B cell (primary cell): Measurements from ENCODE around the gene ENO2. TPM values are rescaled to one million over a fixed set of nuclear protein-coding genes. Genes with fewer than 3 reads are reported as not detected.

Experiments
- ATAC-seq: fragments of 200-7000 bp; cut with Tn5 transposase; one replicate; pipeline ENCODE4 v1.10.0; 2021; ENCODE audit warnings: low read depth, mild to moderate bottlenecking, moderate number of reproducible peaks, moderate library complexity
- CTCF ChIA-PET: fragments of 350-600 bp; sonication (Branson Sonifier 250); formaldehyde crosslinking; loops from one replicate; lab custom pipeline; 2021; ENCODE audit warnings: antibody characterized with exemption, inconsistent platforms; lab: Charles Lee
- POLR2A ChIA-PET: fragments of 350-600 bp; sonication (Branson Sonifier 250); formaldehyde crosslinking; loops from one replicate; lab custom pipeline; 2021; ENCODE audit warnings: antibody characterized with exemption; lab: Charles Lee
- DNase-seq: peaks from one replicate; pipeline ENCODE4 v3.0.0; 2013
- H2AFZ ChIP-seq: 2 replicates; pipeline ENCODE4 v1.6.1; 2012; ENCODE audit warnings: mild to moderate bottlenecking, low read depth, low read length; ENCODE audit not compliant: insufficient read depth, poor library complexity, severe bottlenecking
- H3K27ac ChIP-seq, 2 donors: 1 replicate in 1 of 2; 2 replicates in 1 of 2; pipeline ENCODE4 v1.5.1; 2012 to 2013; ENCODE audit warnings: low read length in 2 of 2, mild to moderate bottlenecking in 2 of 2, moderate library complexity in 1 of 2
- H3K27me3 ChIP-seq, 4 experiments: fragments of 200-600 bp in 1 of 4; sonication (generic) in 1 of 4; replicated peaks in 1 of 4; 1 replicate in 2 of 4; 2 replicates in 2 of 4; pipeline versions ENCODE4 v1.6.1 to v1.7.0; 2013 to 2016; ENCODE audit warnings: low read length in 3 of 4, mild to moderate bottlenecking in 2 of 4, mixed read lengths in 1 of 4, moderate library complexity in 1 of 4; ENCODE audit not compliant: insufficient read depth in 4 of 4, control insufficient read depth in 3 of 4; ENCODE audit errors: control extremely low read depth in 1 of 4
- H3K36me3 ChIP-seq, 2 experiments: replicated peaks in 1 of 2; 1 replicate in 1 of 2; 2 replicates in 1 of 2; pipeline versions ENCODE4 v1.6.1 to v1.7.1; 2013; ENCODE audit warnings: low read length in 1 of 2; ENCODE audit not compliant: insufficient read depth in 2 of 2, control insufficient read depth in 1 of 2; ENCODE audit errors: control extremely low read depth in 1 of 2, extremely low read depth in 1 of 2
- H3K4me1 ChIP-seq, 2 donors: fragments of 200-600 bp in 1 of 2; sonication (generic) in 1 of 2; 1 replicate in 1 of 2; 2 replicates in 1 of 2; pipeline versions ENCODE4 v1.5.1 to v1.6.1; 2013 to 2017; ENCODE audit warnings: low read length in 2 of 2; ENCODE audit not compliant: control insufficient read depth in 2 of 2, insufficient read depth in 2 of 2
- H3K4me2 ChIP-seq: replicated peaks from 2 replicates; pipeline ENCODE3; 2012; ENCODE audit warnings: mild to moderate bottlenecking, low read depth, low read length; ENCODE audit not compliant: poor library complexity, severe bottlenecking
- H3K4me3 ChIP-seq, 5 experiments: fragments of 200-600 bp in 1 of 5; sonication (generic) in 1 of 5; 1 replicate in 3 of 5; 2 replicates in 2 of 5; pipeline versions ENCODE4 v1.5.1 to v1.7.0; 2011 to 2016; ENCODE audit warnings: low read length in 4 of 5, mild to moderate bottlenecking in 4 of 5, low read depth in 2 of 5, control low read depth in 1 of 5, moderate library complexity in 1 of 5; ENCODE audit not compliant: insufficient read depth in 1 of 5; ENCODE audit errors: control extremely low read depth in 1 of 5, extremely low read depth in 1 of 5
- H3K79me2 ChIP-seq: fragments of 200-600 bp; sonication (generic); one replicate; pipeline ENCODE4 v1.6.0; 2016; ENCODE audit warnings: low read length; ENCODE audit not compliant: control insufficient read depth, insufficient read depth
- H3K9ac ChIP-seq: fragments of 200-600 bp; sonication (generic); 2 replicates; pipeline ENCODE4 v1.6.1; 2017; ENCODE audit warnings: mild to moderate bottlenecking, low read length, moderate library complexity
- H3K9me3 ChIP-seq, 3 donors: one replicate each; pipeline versions ENCODE4 v1.6.1 to v1.7.1; 2013; ENCODE audit warnings: low read length in 2 of 3; ENCODE audit not compliant: control insufficient read depth in 2 of 3, insufficient read depth in 1 of 3; ENCODE audit errors: control extremely low read depth in 1 of 3
- H4K20me1 ChIP-seq: 2 replicates; pipeline ENCODE4 v1.6.0; 2012; ENCODE audit warnings: mild to moderate bottlenecking, low read length; ENCODE audit not compliant: insufficient read depth, control insufficient read depth, poor library complexity, severe bottlenecking
- H3K27ac Mint-ChIP-seq: one replicate; pipeline ENCODE4 v1.8.0; 2021; ENCODE audit warnings: mixed read lengths
- H3K27me3 Mint-ChIP-seq: one replicate; pipeline ENCODE4 v1.8.0; 2021; ENCODE audit warnings: mixed read lengths
- H3K4me1 Mint-ChIP-seq: one replicate; pipeline ENCODE4 v1.8.0; 2021; ENCODE audit warnings: mixed read lengths
- H3K4me3 Mint-ChIP-seq: one replicate; pipeline ENCODE4 v1.8.0; 2021; ENCODE audit warnings: mixed read lengths
- H3K9me3 Mint-ChIP-seq: one replicate; pipeline ENCODE4 v1.8.0; 2022; ENCODE audit warnings: mixed read lengths; ENCODE audit not compliant: insufficient read depth
- CTCF ChIP-seq: fragments of 200-600 bp; IDR thresholded peaks from one replicate; pipeline ENCODE4 v1.8.0; 2022; ENCODE audit warnings: antibody characterized with exemption, mild to moderate bottlenecking
- EZH2 ChIP-seq: IDR thresholded peaks from 2 replicates; pipeline ENCODE4 v1.6.1; 2012; ENCODE audit warnings: borderline replicate concordance, low read depth, mild to moderate bottlenecking, moderate library complexity, low read length; ENCODE audit not compliant: insufficient read depth, poor library complexity, severe bottlenecking
- WGBS: methylation state at CpG from one replicate; pipeline ENCODE4 v1.1.5; 2013; ENCODE audit warnings: missing lambda C conversion rate; ENCODE audit not compliant: insufficient coverage; 5-methylcytosine and 5-hydroxymethylcytosine counted together
- intact Hi-C: fragments of 100-400 bp; cut with micrococcal nuclease; formaldehyde crosslinking; loops from one replicate; pipeline ENCODE4 v1.10.0; 2022
- polyA plus RNA-seq: library from polyadenylated mRNA; depleted of rRNA; stranded (reverse); fragments of >200 nt; gene quantifications from 2 replicates; pipeline ENCODE4 v1.2.3, GENCODE V29; 2012
- total RNA-seq, 2 donors: library from RNA; stranded (reverse); fragments of 120-200 nt in 1 of 2; gene quantifications; 1 replicate in 1 of 2; 2 replicates in 1 of 2; pipeline versions ENCODE4 v1.2.3 to v1.2.4, GENCODE V29; 2013 to 2022

The ENO2 gene
- total and polyA plus RNA-seq, 2 donors (not counting 1 experiment from before 2014, with no cell fraction given): 42.5 to 55.3 TPM

GRCh38 chr12:6868211-6869048, 46.0 kb upstream of the ENO2 start:
- ChIA-PET POLR2A (interaction anchor here (0.6 to 5.5 kb wide), 7 partner anchors 15 to 255 kb away, joined by 3 to 49 read pairs (median 6); partner anchors contain the start of genes C12orf57, CDCA3, RNU7-1 and USP5), CTCF (interaction anchor here (0.6 to 11.8 kb wide), 24 partner anchors 8 to 307 kb away, joined by 3 to 136 read pairs (median 6); partner anchors contain the start of genes C12orf57, C1R, C1RL and CDCA3)
- peak; percentile 38 for DNase-seq
- H3K27ac ChIP-seq: peak overlapping the region in 1 of 2 donors; percentile 71
- H3K4me3 ChIP-seq: peak overlapping the region; percentile 56 to 88 (median 68)
- ATAC-seq: no peak
- H4K20me1 ChIP-seq: peaks cover 46% of the 10 kb centered on the region
- H3K9ac ChIP-seq: peak overlapping the region; percentile 89
- peaks cover 17% of the 10 kb centered on the region for H3K79me2 ChIP-seq
- peak overlapping the region; percentile 89 for H3K4me3 Mint-ChIP-seq
- intact Hi-C loops: loop anchor here (1.0 to 2.0 kb wide), 8 partner anchors 56 to 245 kb away; partner anchors contain the start of genes C12orf57, C1R, C1RL and LPCAT3
- no peaks in the 10 kb centered on the region for H3K27me3 Mint-ChIP-seq
- no peaks in the 10 kb centered on the region for H3K27me3 ChIP-seq
- no peaks in the 10 kb centered on the region for H3K9me3 Mint-ChIP-seq
- no peak for TF ChIP-seq EZH2
- no peak for TF ChIP-seq CTCF
- peaks cover 0 to 31% of the 10 kb centered on the region in 2 experiments for H3K36me3 ChIP-seq
- peaks cover 33 to 41% of the 10 kb centered on the region in 2 donors for H3K4me1 ChIP-seq
- H3K9me3 ChIP-seq: no peaks in the 10 kb centered on the region
- H2AFZ ChIP-seq: peak overlapping the region; percentile 92
- H3K27ac Mint-ChIP-seq: peak overlapping the region; percentile 89
- H3K4me2 ChIP-seq: peak overlapping the region; percentile 97
- 18% methylated on average over 14 of the region's 22 CpGs for WGBS
- H3K4me1 Mint-ChIP-seq: peaks cover 50% of the 10 kb centered on the region
